GM18868 (cell line): Measurements from ENCODE around the gene PPP6R2.

ENCODE experiments used
- ATAC-seq: cut with Tn5 transposase; IDR thresholded peaks from one replicate; pipeline ENCODE4 v1.9.1; 2021; ENCODE audit warnings: mild to moderate bottlenecking, moderate library complexity; ENCODE audit not compliant: unreplicated experiment

Gene PPP6R2

GRCh38 chr22:50464451-50464850 lies 121.3 kb downstream of the PPP6R2 start:
- no peak for ATAC-seq

GRCh38 chr22:50465066-50465930 lies 122.2 kb downstream of the PPP6R2 start:
- ATAC-seq: no peak

DNA sequence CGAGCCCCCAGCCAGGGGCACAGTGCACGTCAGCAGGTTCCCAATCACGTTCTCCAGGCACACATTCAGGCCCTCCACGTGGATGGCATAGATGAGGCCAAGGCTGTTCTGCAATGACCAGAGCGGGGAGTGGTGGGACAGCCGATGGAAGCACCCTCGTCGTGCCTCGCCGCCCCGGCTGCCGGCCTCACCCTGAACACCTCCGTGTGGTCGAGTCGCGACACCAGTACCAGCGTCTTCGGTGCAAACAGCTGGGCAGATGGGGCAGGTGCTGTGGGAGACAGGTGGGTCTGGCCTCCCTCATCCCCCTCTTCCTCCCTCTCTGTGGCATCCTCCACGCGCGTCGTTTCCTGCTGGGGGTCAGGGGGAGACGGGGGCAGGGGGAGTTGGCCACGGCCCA lies 124.2 kb downstream of the PPP6R2 start:
- no peak for ATAC-seq

DNA sequence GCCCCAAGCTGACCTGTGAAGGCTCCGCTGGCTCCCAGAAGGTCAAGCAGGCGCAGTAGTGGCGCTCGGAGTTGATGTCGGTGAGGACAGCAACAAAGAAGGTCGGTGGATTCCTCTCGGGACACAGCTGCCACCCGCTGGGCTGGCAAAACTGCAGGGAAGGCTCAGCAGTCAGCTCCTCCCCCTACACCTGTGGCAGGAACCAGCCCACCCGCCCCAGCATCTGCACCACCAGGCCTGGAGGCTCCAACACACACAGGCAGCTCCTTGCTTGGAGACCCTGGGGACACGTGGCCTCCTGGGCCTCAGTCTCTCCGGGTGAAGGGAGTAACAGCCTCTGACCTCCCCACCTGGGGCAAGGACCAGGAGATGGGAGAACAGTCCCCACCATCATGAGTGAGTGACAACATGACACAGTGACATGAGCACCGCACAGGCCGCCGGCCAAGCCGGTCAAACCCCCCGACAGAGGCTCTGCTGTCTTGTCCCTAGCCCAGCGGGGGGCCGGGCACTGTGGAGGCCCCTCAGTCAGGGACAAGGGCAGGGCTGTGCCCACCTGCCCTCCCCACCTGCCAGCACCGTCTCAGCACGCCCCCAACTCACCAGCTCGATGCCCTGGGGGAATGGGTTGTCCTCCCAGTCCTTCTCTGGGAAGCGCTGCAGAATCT lies 124.8 kb downstream of the PPP6R2 start:
- no peak for ATAC-seq

GRCh38 chr22:50468626-50469025 lies 125.5 kb downstream of the PPP6R2 start:
- ATAC-seq: no peak

GRCh38 chr22:50469377-50470305 lies 126.5 kb downstream of the PPP6R2 start:
- peak; percentile 70 for ATAC-seq

DNA sequence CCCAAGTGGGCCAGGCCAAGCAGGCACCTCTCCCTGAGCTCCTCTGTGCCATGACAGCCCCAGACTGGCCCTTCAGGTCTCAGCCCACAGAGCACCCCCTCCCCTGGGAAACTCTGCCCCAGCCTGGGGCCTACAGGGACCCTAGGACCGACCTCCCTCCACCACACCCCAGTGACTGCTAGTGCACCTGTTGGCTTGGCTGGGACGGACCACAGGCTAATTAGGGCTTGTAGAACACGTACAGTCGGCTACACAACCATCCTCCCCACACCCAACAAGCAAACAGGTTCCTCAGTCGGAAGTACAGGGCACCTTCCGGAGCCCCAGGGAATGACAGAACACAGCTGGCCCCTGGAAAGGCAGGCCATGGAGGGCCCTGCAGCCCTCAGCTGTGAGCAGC lies 127.4 kb downstream of the PPP6R2 start:
- no peak for ATAC-seq

DNA sequence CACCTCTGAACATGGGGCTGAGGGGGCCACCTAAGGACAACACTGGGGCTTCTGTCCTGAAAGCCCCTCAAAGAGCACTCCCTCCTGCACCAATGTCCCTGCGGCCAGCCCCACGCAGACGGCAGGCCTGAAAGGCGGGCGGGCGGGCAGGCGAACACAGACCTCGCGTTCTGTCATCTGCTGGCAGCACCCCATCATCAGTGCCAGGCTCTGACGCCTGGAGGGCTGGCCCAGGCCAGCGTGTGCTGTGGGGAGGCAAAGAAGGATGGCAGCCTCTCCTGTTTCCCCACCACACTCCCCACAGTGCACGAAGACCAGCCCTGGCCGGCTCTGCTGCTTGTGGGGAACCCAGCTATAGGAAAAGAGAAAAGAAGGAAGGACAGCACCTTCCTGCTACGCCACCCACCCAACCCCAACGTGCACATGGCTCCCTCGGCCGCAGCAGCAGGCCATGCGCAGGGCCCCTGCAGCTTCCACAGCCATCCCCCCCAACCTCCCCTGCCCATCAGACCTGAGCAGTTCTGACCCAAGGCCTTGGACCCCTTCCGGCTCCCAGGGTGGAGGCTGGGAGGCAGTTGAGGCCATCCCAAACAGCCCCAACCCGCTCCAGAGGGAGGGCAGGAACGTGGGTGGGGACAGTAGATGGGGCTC lies 128.2 kb downstream of the PPP6R2 start:
- ATAC-seq: no peak

DNA sequence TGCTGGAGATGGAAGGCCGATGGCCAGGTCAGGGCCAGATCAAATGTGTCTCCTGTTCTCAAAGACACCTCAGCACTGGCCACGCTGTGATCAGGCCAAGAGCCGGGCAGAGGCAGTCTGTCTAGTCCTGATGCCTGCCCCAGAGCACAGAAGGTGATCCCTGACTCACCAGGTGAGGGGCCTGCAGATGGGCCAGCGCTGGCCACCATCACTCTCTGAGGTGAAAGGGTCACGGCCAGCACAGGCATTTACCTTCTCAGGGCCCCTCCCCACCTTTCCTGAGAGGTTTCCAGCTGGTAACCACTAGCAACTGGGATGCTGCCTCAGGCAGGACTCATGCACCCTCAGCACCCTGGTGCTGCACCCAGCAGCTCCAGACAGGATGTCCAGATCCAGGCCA lies 128.8 kb downstream of the PPP6R2 start:
- ATAC-seq: no peak

DNA sequence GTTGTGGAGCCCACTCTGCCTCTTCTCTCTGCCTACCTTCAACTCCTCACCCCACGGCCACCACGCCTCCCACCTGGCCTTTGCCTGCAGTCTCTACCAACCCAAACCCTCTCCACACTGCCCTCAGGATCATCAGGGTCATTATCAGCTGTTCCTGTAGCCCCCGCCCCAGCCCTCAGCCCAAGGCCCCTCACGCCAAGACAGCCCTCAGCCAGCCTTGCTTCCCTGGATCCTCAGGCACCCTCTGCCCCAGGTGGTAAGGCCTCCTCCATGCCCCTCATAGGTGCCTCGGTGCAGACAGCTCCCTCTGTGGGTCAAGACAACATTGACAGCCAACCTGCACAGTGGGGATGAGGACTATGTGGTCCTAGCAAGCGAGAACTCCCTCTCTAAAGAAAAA lies 130.0 kb downstream of the PPP6R2 start:
- no peak for ATAC-seq

GRCh38 chr22:50473855-50474671 lies 130.9 kb downstream of the PPP6R2 start:
- no peak for ATAC-seq

- ATAC-seq: peak; percentile 78
Measured at GRCh38 chr22:50474710-50475651, 131.9 kb downstream of the PPP6R2 start, which contains the start of gene SBF1. SBF1 (minus strand) TSS chr22:50475035; CDS start chr22:50474840, 195 bp downstream.

DNA sequence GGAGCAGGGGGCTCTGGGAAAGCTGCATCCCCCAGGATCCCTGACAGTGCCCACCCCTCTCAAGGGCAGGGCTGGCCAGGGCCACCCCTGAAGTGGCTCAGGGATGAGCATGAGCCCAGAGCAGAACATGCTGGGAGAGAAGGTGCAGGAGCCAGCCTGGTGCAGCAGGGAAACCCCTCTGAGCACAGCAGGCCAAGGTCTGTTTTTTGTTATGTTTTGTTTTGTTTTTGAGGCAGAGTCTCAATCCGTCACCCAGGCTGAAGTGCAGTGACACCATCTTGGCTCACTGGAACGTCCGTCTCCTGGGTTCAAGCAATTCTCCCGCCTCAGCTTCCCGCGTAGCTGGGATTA lies 132.5 kb downstream of the PPP6R2 start:
- ATAC-seq: no peak

- ATAC-seq: no peak
Measured at GRCh38 chr22:50476868-50477267, 133.7 kb downstream of the PPP6R2 start.

GRCh38 chr22:50477923-50478322 lies 134.8 kb downstream of the PPP6R2 start:
- ATAC-seq: no peak

DNA sequence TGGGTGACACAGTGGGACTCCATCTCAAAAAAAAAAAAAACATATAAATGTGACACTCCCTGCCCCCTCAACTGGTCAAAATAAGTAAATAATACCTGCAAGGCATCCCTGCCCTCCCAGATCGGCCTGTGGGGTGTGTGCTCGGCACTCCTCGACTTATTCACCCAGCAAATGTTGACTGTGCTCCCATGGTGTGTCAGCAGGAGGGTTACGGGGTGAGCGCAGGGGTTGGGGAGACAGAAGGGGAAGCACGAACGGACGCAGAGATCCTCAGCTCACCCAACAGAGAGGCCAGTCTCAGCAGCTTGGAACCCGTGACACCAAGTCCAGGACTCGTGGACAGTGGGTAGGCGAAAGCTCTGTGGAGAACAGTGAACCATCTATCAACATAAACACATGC lies 136.6 kb downstream of the PPP6R2 start:
- ATAC-seq: no peak

- no peak for ATAC-seq
Measured at GRCh38 chr22:50481045-50481439, 137.9 kb downstream of the PPP6R2 start.

- no peak for ATAC-seq
Measured at GRCh38 chr22:50481440-50482106, 138.4 kb downstream of the PPP6R2 start, which contains the start of gene ADM2. ADM2 (plus strand) TSS chr22:50481543; CDS start chr22:50481848, 305 bp downstream.
